Nephron (organoid): Measurements from ENCODE around the gene MICAL3.

Experiments used
- H3K27ac Mint-ChIP-seq, 3 experiments: 2 replicates each; pipeline ENCODE4 v1.8.0; 2020; ENCODE audit warnings: mixed read lengths in 3 of 3, mild to moderate bottlenecking in 2 of 3, moderate library complexity in 1 of 3
- H3K27me3 Mint-ChIP-seq: 2 replicates; pipeline ENCODE4 v1.8.0; 2021; ENCODE audit warnings: low read depth, mild to moderate bottlenecking, moderate library complexity, mixed read lengths
- H3K36me3 Mint-ChIP-seq: 2 replicates; pipeline ENCODE4 v1.8.0; 2020; ENCODE audit warnings: low read depth, mixed read lengths
- H3K4me1 Mint-ChIP-seq: 2 replicates; pipeline ENCODE4 v1.8.0; 2020; ENCODE audit warnings: mixed read lengths
- H3K4me3 Mint-ChIP-seq, 3 experiments: 2 replicates each; pipeline ENCODE4 v1.8.0; 2020; ENCODE audit warnings: mild to moderate bottlenecking in 3 of 3, mixed read lengths in 3 of 3, moderate library complexity in 2 of 3
- H3K9me3 Mint-ChIP-seq: 2 replicates; pipeline ENCODE4 v1.8.0; 2020; ENCODE audit warnings: mixed read lengths
- CTCF ChIP-seq, 3 experiments: fragments of 200-600 bp; sonication (generic); IDR thresholded peaks; one replicate each; pipeline ENCODE4 v1.5.0; 2021; ENCODE audit warnings: antibody characterized with exemption in 3 of 3; ENCODE audit not compliant: unreplicated experiment in 3 of 3

MICAL3 gene

GRCh38 chr22:17807578-17808410 lies 216.6 kb downstream of the MICAL3 start:
- Mint-ChIP-seq H3K36me3 (peaks cover 36% of the 10 kb centered on the region), H3K27ac (peak overlapping the region; percentile 32 to 65 (median 33)), H3K4me1 (peaks cover 29% of the 10 kb centered on the region), H3K27me3 (no peaks in the 10 kb centered on the region), H3K9me3 (no peaks in the 10 kb centered on the region), H3K4me3 (no peak overlapping the region)
- TF ChIP-seq CTCF (IDR thresholded peaks at IDR 0.05; ENCODE audit: unreplicated experiment in 3 of 3) = no peak

- H3K27me3 Mint-ChIP-seq = no peaks in the 10 kb centered on the region
- no peak for TF ChIP-seq CTCF (IDR thresholded peaks at IDR 0.05; ENCODE audit: unreplicated experiment in 3 of 3)
- no peak overlapping the region for H3K4me3 Mint-ChIP-seq
- no peaks in the 10 kb centered on the region for H3K9me3 Mint-ChIP-seq
- H3K36me3 Mint-ChIP-seq = peaks cover 36% of the 10 kb centered on the region
- H3K4me1 Mint-ChIP-seq = peaks cover 36% of the 10 kb centered on the region
- peak overlapping the region in 2 of 3 experiments; percentile 32 to 60 for H3K27ac Mint-ChIP-seq
Measured at GRCh38 chr22:17807086-17807485, 217.3 kb downstream of the MICAL3 start.

- TF ChIP-seq CTCF (IDR thresholded peaks at IDR 0.05; ENCODE audit: unreplicated experiment in 3 of 3) = no peak
- peaks cover 36% of the 10 kb centered on the region for H3K36me3 Mint-ChIP-seq
- H3K4me1 Mint-ChIP-seq = peaks cover 36% of the 10 kb centered on the region
- no peak overlapping the region for H3K4me3 Mint-ChIP-seq
- H3K27ac Mint-ChIP-seq = peak overlapping the region; percentile 31 to 80 (median 75)
- no peaks in the 10 kb centered on the region for H3K9me3 Mint-ChIP-seq
- no peaks in the 10 kb centered on the region for H3K27me3 Mint-ChIP-seq
Measured at GRCh38 chr22:17806437-17806836, 217.9 kb downstream of the MICAL3 start.

GRCh38 chr22:17804331-17805080 lies 219.9 kb downstream of the MICAL3 start:
- Mint-ChIP-seq H3K27ac (peak overlapping the region in 1 of 3 experiments; percentile 23), H3K27me3 (no peaks in the 10 kb centered on the region), H3K36me3 (peaks cover 25% of the 10 kb centered on the region), H3K4me1 (peaks cover 43% of the 10 kb centered on the region), H3K9me3 (no peaks in the 10 kb centered on the region), H3K4me3 (no peak overlapping the region)
- no peak for TF ChIP-seq CTCF (IDR thresholded peaks at IDR 0.05; ENCODE audit: unreplicated experiment in 3 of 3)

- Mint-ChIP-seq H3K4me3 (no peak overlapping the region), H3K27me3 (no peaks in the 10 kb centered on the region), H3K27ac (peak overlapping the region in 1 of 3 experiments; percentile 23), H3K36me3 (peaks cover 21% of the 10 kb centered on the region), H3K9me3 (no peaks in the 10 kb centered on the region), H3K4me1 (peaks cover 40% of the 10 kb centered on the region)
- no peak for TF ChIP-seq CTCF (IDR thresholded peaks at IDR 0.05; ENCODE audit: unreplicated experiment in 3 of 3)
Measured at GRCh38 chr22:17803609-17804270, 220.6 kb downstream of the MICAL3 start.
